T-cell (primary cell): Measurements from ENCODE around the gene FRMPD1. TPM values are rescaled to one million over a fixed set of nuclear protein-coding genes. Genes with fewer than 3 reads are reported as not detected.

ENCODE experiments used
- ATAC-seq, 4 experiments: fragments of 200-7000 bp in 3 of 4; fragments of 150-1000 bp in 1 of 4; cut with Tn5 transposase; replicated peaks in 1 of 4; 1 replicate in 3 of 4; 2 replicates in 1 of 4; pipeline ENCODE4 v1.10.0; 2021; ENCODE audit warnings: moderate library complexity in 3 of 4, mild to moderate bottlenecking in 2 of 4, moderate number of reproducible peaks in 1 of 4
- CTCF ChIA-PET, 2 donors: fragments of 300-600 bp; sonication (Branson Sonifier 250); formaldehyde crosslinking; loops; one replicate each; lab custom pipeline; 2022; ENCODE audit warnings: antibody characterized with exemption in 2 of 2; lab: Charles Lee
- POLR2A ChIA-PET, 2 donors: fragments of 300-600 bp; sonication (Branson Sonifier 250); formaldehyde crosslinking; loops; one replicate each; lab custom pipeline; 2022; ENCODE audit warnings: antibody characterized with exemption in 2 of 2; lab: Charles Lee
- DNase-seq, 35 experiments: peaks; one replicate each; pipeline versions ENCODE4 v3.0.0 to v3.0.0-alpha.2; 2013 to 2023
- H3K27ac ChIP-seq: one replicate; pipeline ENCODE4 v1.5.1; 2013; ENCODE audit warnings: low read length
- H3K27me3 ChIP-seq, 2 experiments: replicated peaks in 1 of 2; 1 replicate in 1 of 2; 2 replicates in 1 of 2; pipeline versions ENCODE4 v1.6.1 to v1.7.0; 2013; ENCODE audit warnings: low read length in 1 of 2, mixed read lengths in 1 of 2; ENCODE audit not compliant: control insufficient read depth in 2 of 2, insufficient read depth in 2 of 2; ENCODE audit errors: extremely low read depth in 1 of 2
- H3K36me3 ChIP-seq, 2 donors: 1 replicate in 1 of 2; 2 replicates in 1 of 2; pipeline versions ENCODE4 v1.6.1 to v1.7.0; 2013; ENCODE audit warnings: low read length in 1 of 2; ENCODE audit not compliant: control insufficient read depth in 2 of 2, insufficient read depth in 1 of 2; ENCODE audit errors: extremely low read depth in 1 of 2
- H3K4me1 ChIP-seq, 2 experiments: 1 replicate in 1 of 2; 2 replicates in 1 of 2; pipeline versions ENCODE4 v1.6.1 to v1.7.0; 2013; ENCODE audit warnings: low read length in 2 of 2, mixed read lengths in 1 of 2; ENCODE audit not compliant: insufficient read depth in 2 of 2, control insufficient read depth in 1 of 2; ENCODE audit errors: extremely low read depth in 1 of 2
- H3K4me3 ChIP-seq, 2 donors: 1 replicate in 1 of 2; 2 replicates in 1 of 2; pipeline versions ENCODE4 v1.5.1 to v1.7.0; 2013; ENCODE audit warnings: mild to moderate bottlenecking in 2 of 2, low read length in 1 of 2, moderate library complexity in 1 of 2; ENCODE audit not compliant: control insufficient read depth in 1 of 2; ENCODE audit errors: extremely low read depth in 1 of 2
- H3K9me3 ChIP-seq: 2 replicates; pipeline ENCODE4 v1.7.0; 2013
- H3K27ac Mint-ChIP-seq, 2 donors: one replicate each; pipeline ENCODE4 v1.8.0; 2020 to 2021; ENCODE audit warnings: mild to moderate bottlenecking in 2 of 2, mixed read lengths in 2 of 2
- H3K27me3 Mint-ChIP-seq, 2 donors: one replicate each; pipeline ENCODE4 v1.8.0; 2021 to 2022; ENCODE audit warnings: mixed read lengths in 2 of 2
- H3K36me3 Mint-ChIP-seq: one replicate; pipeline ENCODE4 v1.8.0; 2021; ENCODE audit warnings: mixed read lengths
- H3K4me1 Mint-ChIP-seq, 3 donors: one replicate each; pipeline ENCODE4 v1.8.0; 2020 to 2022; ENCODE audit warnings: mixed read lengths in 3 of 3, mild to moderate bottlenecking in 1 of 3
- H3K4me3 Mint-ChIP-seq, 3 donors: one replicate each; pipeline ENCODE4 v1.8.0; 2020 to 2022; ENCODE audit warnings: mild to moderate bottlenecking in 3 of 3, mixed read lengths in 3 of 3, moderate library complexity in 3 of 3
- H3K9me3 Mint-ChIP-seq, 3 donors: one replicate each; pipeline ENCODE4 v1.8.0; 2020 to 2022; ENCODE audit warnings: mixed read lengths in 3 of 3
- WGBS: methylation state at CpG from one replicate; pipeline ENCODE4 v1.1.5; 2013; ENCODE audit warnings: missing lambda C conversion rate; ENCODE audit not compliant: insufficient coverage; 5-methylcytosine and 5-hydroxymethylcytosine counted together
- total RNA-seq, 35 experiments: library from RNA in 6 of 35; stranded (reverse) in 6 of 35; fragments of 120-200 nt in 1 of 35; gene quantifications; one replicate each; pipeline versions ENCODE4 v1.2.1 to v1.2.4 and lab custom pipeline; 2013 to 2026

The FRMPD1 gene
- total RNA-seq, 5 donors from 2014 or later (not counting 1 experiment from before 2014, with no cell fraction given): not detected

- Mint-ChIP-seq H3K9me3 (no peaks in the 10 kb centered on the region), H3K27ac (no peak overlapping the region), H3K36me3 (no peaks in the 10 kb centered on the region), H3K4me1 (no peaks in the 10 kb centered on the region), H3K27me3 (peaks cover 14 to 16% of the 10 kb centered on the region in 2 donors), H3K4me3 (no peak overlapping the region)
- peaks cover 0 to 14% of the 10 kb centered on the region in 2 experiments for H3K27me3 ChIP-seq
- POLR2A ChIA-PET: no interaction called here
- H3K9me3 ChIP-seq: no peaks in the 10 kb centered on the region
- H3K27ac ChIP-seq: no peak overlapping the region
- CTCF ChIA-PET: no interaction called here
- ATAC-seq: no peak
- H3K4me1 ChIP-seq: no peaks in the 10 kb centered on the region
- WGBS: 87% methylated on average over 9 of the region's 9 CpGs
- H3K36me3 ChIP-seq: no peaks in the 10 kb centered on the region
- no peak for DNase-seq
- H3K4me3 ChIP-seq: no peak overlapping the region
Measured at GRCh38 chr9:37729499-37729898, 78.7 kb downstream of the FRMPD1 start.

- Histone ChIP-seq H3K9me3 (no peaks in the 10 kb centered on the region), H3K27me3 (peaks cover 0 to 14% of the 10 kb centered on the region in 2 experiments), H3K4me1 (no peaks in the 10 kb centered on the region), H3K36me3 (no peaks in the 10 kb centered on the region), H3K27ac (no peak overlapping the region), H3K4me3 (no peak overlapping the region)
- DNase-seq (no peak), ATAC-seq (no peak)
- H3K36me3 Mint-ChIP-seq: no peaks in the 10 kb centered on the region
- ChIA-PET CTCF (no interaction called here), POLR2A (interaction anchor here in 1 of 2 donors (0.6 kb wide), 1 partner anchor 13 kb away, joined by 3 read pairs; no protein-coding TSS in a partner anchor)
- no peak overlapping the region for H3K4me3 Mint-ChIP-seq
- no peaks in the 10 kb centered on the region for H3K9me3 Mint-ChIP-seq
- H3K4me1 Mint-ChIP-seq: no peaks in the 10 kb centered on the region
- peaks cover 11 to 16% of the 10 kb centered on the region in 2 donors for H3K27me3 Mint-ChIP-seq
- H3K27ac Mint-ChIP-seq: no peak overlapping the region
- WGBS: no CpG with 5 or more reads among the region's 3 CpGs
Measured at GRCh38 chr9:37730256-37730655, 79.5 kb downstream of the FRMPD1 start.

- 49% methylated on average over 3 of the region's 5 CpGs for WGBS
- Mint-ChIP-seq H3K27me3 (peaks cover 11 to 16% of the 10 kb centered on the region in 2 donors), H3K4me3 (no peak overlapping the region), H3K9me3 (no peaks in the 10 kb centered on the region), H3K4me1 (no peaks in the 10 kb centered on the region), H3K36me3 (no peaks in the 10 kb centered on the region), H3K27ac (no peak overlapping the region)
- ChIA-PET CTCF (no interaction called here), POLR2A (interaction anchor here in 1 of 2 donors (0.6 kb wide), 1 partner anchor 12 kb away, joined by 3 read pairs; no protein-coding TSS in a partner anchor)
- H3K4me1 ChIP-seq: no peaks in the 10 kb centered on the region
- no peak overlapping the region for H3K27ac ChIP-seq
- no peaks in the 10 kb centered on the region for H3K9me3 ChIP-seq
- H3K4me3 ChIP-seq: no peak overlapping the region
- ATAC-seq (no peak), DNase-seq (no peak)
- peaks cover 0 to 14% of the 10 kb centered on the region in 2 experiments for H3K27me3 ChIP-seq
- H3K36me3 ChIP-seq: no peaks in the 10 kb centered on the region
Measured at GRCh38 chr9:37730839-37731238, 80.1 kb downstream of the FRMPD1 start.

- H3K27me3 Mint-ChIP-seq: peaks cover 10 to 12% of the 10 kb centered on the region in 2 donors
- H3K27ac Mint-ChIP-seq: no peak overlapping the region
- no peak for ATAC-seq
- peaks cover 0 to 9% of the 10 kb centered on the region in 2 experiments for H3K27me3 ChIP-seq
- H3K27ac ChIP-seq: no peak overlapping the region
- H3K4me1 ChIP-seq: no peaks in the 10 kb centered on the region
- H3K4me3 Mint-ChIP-seq: no peak overlapping the region
- 100% methylated on average over 2 of the region's 10 CpGs for WGBS
- H3K9me3 ChIP-seq: no peaks in the 10 kb centered on the region
- H3K9me3 Mint-ChIP-seq: no peaks in the 10 kb centered on the region
- no peak for DNase-seq
- no peaks in the 10 kb centered on the region for H3K36me3 Mint-ChIP-seq
- H3K36me3 ChIP-seq: no peaks in the 10 kb centered on the region
- CTCF ChIA-PET: no interaction called here
- POLR2A ChIA-PET: no interaction called here
- no peak overlapping the region for H3K4me3 ChIP-seq
- H3K4me1 Mint-ChIP-seq: no peaks in the 10 kb centered on the region
Measured at GRCh38 chr9:37732086-37732741, 81.5 kb downstream of the FRMPD1 start.

GRCh38 chr9:37732952-37733351 lies 82.2 kb downstream of the FRMPD1 start:
- no peaks in the 10 kb centered on the region for H3K4me1 Mint-ChIP-seq

GRCh38 chr9:37739222-37739621 lies 88.5 kb downstream of the FRMPD1 start:
- no peak for ATAC-seq

More at GRCh38 chr9:37732952-37733351, 82.2 kb downstream of the FRMPD1 start:
- Histone ChIP-seq H3K9me3 (no peaks in the 10 kb centered on the region), H3K4me3 (no peak overlapping the region), H3K27ac (no peak overlapping the region), H3K27me3 (peaks cover 0 to 9% of the 10 kb centered on the region in 2 experiments), H3K4me1 (no peaks in the 10 kb centered on the region), H3K36me3 (no peaks in the 10 kb centered on the region)
- H3K27ac Mint-ChIP-seq: no peak overlapping the region
- DNase-seq: no peak
- no peak for ATAC-seq
- CTCF ChIA-PET: no interaction called here
- H3K4me3 Mint-ChIP-seq: no peak overlapping the region
- peaks cover 4 to 10% of the 10 kb centered on the region in 2 donors for H3K27me3 Mint-ChIP-seq
- POLR2A ChIA-PET: interaction anchor here in 1 of 2 donors (0.6 kb wide), 1 partner anchor 1542 kb away, joined by 3 read pairs; the partner anchor contains the start of gene CLTA
- no peaks in the 10 kb centered on the region for H3K36me3 Mint-ChIP-seq
- WGBS: 100% methylated on average over 1 of the region's 2 CpGs
- H3K9me3 Mint-ChIP-seq: no peaks in the 10 kb centered on the region

More at GRCh38 chr9:37739222-37739621, 88.5 kb downstream of the FRMPD1 start:
- Histone ChIP-seq H3K4me1 (no peaks in the 10 kb centered on the region), H3K27ac (no peak overlapping the region), H3K9me3 (no peaks in the 10 kb centered on the region), H3K36me3 (no peaks in the 10 kb centered on the region), H3K4me3 (no peak overlapping the region), H3K27me3 (peaks cover 0 to 11% of the 10 kb centered on the region in 2 experiments)
- Mint-ChIP-seq H3K9me3 (no peaks in the 10 kb centered on the region), H3K27me3 (peaks cover 0 to 11% of the 10 kb centered on the region in 2 donors), H3K27ac (no peak overlapping the region), H3K4me1 (no peaks in the 10 kb centered on the region), H3K36me3 (no peaks in the 10 kb centered on the region), H3K4me3 (no peak overlapping the region)
- ChIA-PET POLR2A (no interaction called here), CTCF (no interaction called here)
- DNase-seq: no peak
- WGBS: 86% methylated on average over 2 of the region's 5 CpGs
